Hematopoietic multipotent progenitor cell (in vitro differentiated cells): ENCODE data around the gene CMIP. TPM values are rescaled to one million over a fixed set of nuclear protein-coding genes. Genes with fewer than 3 reads are reported as not detected.
"Not testable (repeated sequence)": the region's sequence is repeated elsewhere in the genome, so short reads cannot be mapped to it uniquely, and the experiment has no call there.

Source experiments
- DNase-seq, 3 donors: peaks; one replicate each; pipeline ENCODE4 v3.0.0-alpha.2; 2011 to 2015; ENCODE audit warnings: low read depth in 2 of 3, low spot score in 2 of 3
- total RNA-seq: library from RNA; depleted of rRNA; stranded (reverse); fragments of >200 nt; gene quantifications from one replicate; pipeline ENCODE4 v1.2.3, GENCODE V29; 2012

CMIP gene
- total RNA-seq, 1 donor: 45.2 TPM

DNA sequence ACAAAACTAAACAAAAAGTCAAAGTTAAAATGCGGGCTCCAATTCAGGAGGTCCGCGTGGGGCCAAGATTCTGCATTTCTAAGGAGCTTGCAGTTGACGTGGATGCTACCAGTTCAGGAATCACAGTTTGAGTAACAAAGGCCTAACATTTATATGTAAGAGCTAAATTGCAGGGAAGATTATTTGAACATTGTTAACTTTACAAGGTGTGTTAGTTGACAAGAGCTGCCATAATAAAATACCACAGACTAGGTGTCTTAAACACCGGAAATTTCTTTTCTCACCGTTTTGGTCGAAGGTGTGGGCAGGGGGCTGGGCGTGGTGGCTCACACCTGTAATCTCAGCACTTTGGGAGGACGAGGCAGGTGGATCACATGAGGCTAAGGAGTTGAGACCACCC lies 24.8 kb upstream of the CMIP start:
- no peak for DNase-seq

DNA sequence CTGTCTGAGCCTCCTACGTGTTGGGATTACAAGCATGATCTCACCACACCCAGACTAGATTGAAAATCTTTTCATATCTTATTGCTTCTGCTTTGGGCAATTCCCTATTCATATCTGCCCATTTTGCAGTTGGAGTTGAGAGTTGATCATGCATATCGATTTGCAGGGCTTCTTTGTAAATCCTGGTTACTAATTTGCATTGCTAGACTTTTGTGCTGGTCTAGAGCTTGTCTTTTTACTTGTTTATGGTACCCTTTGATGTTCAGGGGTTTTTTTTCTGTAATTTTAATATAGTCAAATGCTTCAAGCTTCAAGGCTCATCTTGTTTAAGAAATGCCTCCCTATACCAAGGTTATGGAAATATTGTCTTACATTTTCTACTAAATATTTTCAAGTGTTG lies 23.5 kb upstream of the CMIP start:
- no peak for DNase-seq

DNA sequence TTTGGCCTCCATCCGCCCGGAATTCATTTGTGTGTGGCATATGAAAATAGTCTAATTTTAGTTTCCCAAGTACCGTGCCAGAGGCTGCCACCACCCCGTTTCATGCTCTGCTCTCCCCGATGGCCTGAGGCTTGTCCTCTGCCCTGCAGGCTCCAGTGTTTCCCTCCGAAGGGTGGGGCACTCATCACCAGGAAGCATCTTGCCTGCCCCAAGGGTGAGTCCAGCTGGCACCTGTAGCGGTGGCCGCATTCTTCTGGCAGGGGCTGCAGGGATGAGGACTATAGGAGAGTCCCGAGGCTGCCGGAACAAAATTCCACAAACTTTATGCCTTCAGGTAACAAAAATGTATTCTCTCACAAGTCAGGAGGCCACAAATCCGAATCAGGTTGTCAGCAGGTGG lies 23.1 kb upstream of the CMIP start:
- DNase-seq: no peak

DNA sequence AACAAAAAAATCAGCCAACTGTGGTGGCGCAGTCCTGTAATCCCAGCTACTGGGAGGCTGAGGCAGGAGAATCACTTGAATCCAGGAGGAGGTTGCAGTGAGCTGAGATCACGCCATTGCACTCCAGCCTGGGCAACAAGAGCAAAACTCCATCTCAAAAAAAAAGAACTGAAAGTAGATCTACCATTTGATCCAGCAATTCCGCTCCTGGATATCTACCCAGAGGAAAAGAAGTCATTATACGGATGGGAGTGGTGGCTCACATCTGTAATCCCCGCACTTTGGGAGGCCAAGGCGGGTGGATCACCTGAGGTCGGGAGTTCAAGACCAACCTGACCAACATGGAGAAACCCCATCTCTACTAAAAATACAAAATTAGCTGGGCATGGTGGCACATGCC lies 22.5 kb upstream of the CMIP start:
- not testable (repeated sequence) for DNase-seq

DNA sequence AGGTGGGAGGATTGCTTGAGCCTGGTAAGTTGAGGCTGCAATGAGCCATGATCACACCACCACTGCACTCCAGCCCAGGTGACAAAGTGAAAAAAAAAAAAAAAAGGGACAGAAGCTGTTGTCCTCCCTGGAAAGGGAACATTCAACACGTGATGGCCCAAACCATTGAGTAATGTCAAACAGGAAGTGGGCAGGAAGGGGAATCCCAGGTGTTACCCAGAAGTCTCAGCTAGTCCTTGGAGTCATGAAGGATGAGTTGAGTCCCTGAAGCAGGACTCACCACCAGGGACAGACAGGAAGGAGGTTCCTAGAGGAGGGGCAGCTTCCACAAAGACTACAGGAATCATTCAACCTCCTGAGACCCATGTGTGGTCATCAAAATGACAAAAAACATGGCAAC lies 19.8 kb upstream of the CMIP start:
- peak in 2 of 3 donors; percentile 36 to 46 for DNase-seq

DNA sequence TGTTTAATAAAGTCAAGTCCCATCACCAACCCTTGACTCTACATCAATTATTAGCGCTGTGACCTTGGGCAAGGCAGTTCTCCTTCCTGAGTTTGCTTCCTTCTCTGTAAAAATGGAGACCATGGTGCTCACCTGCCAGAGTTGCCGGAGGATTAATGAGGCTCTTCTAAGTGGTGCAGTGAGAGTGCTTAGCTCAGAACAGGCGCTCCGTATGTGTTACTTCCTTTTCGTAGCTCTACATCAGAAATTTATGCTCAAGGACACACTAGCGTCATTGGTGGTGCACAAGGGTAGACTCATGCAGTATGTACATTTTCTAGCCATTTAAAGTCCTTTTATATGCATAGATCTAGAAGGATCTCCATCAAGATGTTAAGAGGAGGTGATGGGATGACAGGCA lies 17.4 kb upstream of the CMIP start:
- no peak for DNase-seq

DNA sequence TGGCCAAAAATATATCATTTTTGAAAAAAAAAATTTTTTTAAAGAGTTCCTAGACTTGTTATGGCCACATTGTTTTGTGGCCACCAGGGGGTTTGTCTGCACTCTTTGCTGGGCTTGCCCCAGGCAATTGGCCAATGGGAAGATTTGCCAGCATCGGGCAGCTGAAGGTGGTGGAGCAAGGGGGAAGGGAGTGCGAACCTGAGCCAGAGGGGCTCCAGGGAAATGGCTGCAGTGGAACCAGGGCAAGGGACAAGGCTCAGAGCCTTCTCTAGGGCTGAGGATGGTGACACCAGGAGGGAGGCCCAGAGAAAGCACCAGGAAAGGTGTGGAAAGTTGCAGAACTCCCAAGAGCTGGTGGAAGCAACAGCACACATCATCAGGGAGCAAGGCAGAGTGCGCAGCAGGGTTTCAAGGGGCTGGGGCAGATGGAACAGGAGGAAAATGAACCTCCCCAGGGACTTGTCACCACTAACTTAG lies 15.5 kb upstream of the CMIP start:
- DNase-seq: peak in 2 of 3 donors; percentile 68 to 75

DNA sequence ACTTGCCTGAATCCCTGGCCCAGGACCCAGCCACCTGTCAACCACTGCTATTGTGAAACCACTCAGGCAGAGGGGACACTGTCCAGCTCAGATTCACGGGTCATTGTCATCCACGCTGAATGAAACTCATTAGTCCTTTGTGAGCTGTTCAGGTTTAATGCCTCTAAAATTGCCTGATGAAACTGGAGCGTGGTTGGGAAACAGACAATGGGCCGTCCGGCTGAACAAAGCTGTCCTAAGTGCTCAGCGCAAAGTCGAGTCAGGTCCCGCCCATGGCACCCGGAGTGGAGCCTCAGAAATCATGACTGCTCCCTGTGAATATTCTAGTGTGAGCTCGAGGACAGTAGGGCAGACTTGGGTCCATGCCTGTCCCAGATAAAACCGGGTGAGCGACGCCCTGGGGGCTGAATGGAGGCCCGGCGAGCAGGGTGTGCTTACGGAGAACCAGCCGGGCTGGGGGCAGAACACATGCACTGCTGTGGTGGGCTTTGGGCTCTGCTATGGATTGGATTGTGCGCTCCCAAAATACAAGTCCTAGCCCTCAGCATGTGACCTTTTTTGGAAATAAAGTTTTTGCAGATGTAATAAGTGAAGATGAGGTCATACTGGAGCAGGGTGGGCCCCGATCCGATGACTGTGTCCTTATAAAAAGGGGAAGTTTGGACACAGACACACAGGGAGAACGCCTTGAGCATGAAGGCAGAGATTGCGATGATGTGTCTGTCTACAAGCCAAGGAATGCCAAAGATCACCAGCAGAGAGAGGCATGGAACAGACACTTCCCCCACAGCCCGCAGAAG lies 12.9 kb upstream of the CMIP start:
- DNase-seq: peak in 2 of 3 donors; percentile 22 to 34

DNA sequence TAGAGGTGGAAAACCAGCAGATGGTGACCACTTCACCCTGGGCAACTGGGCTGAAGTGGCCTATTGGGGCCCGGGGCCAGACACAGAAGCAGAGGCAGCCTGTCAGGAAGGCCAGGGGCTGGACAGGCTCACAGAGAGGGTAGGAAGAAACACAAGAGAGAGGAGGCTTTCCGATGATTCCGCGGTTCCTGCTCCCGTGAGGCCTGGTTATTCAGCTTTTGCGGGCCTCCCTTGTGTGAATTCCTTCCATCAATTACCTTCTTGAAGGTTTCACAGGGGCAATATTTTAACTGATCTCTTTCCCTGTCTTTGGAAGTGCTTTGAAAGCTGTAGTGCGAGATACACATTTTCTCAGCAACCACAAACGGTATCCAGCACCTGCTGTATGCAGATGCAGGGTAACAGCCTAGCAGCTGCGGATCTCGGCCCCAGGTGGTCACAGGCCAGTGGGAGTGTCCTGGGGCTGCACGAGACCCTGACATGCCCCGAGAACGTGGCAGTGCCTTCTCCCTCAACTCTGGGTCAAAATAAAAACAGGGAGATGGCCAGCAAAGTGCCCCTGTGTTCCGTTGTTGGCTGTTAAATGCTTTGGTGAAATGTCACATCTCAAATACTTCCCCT lies 11.6 kb upstream of the CMIP start:
- peak in 1 of 3 donors; percentile 77 for DNase-seq

DNA sequence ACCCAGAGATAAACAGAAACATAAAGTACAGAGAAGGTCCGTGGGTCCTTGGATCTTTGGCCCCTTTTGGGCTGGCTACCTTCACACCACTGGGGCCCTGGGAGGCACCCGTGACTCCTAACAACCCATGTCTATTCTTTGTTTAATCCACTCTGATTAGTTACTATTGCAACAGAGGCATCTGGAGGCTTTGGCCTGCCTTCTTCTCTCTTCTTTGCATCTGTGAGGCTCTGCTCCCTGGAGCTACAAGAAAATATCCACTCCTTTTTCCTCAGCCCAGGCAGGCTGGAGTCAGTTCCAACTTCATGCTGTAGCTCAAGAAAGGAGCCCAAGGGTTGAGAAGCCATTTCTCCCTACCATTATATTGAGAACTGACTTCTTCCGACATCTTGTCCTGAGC lies 9.5 kb upstream of the CMIP start:
- no peak for DNase-seq

DNA sequence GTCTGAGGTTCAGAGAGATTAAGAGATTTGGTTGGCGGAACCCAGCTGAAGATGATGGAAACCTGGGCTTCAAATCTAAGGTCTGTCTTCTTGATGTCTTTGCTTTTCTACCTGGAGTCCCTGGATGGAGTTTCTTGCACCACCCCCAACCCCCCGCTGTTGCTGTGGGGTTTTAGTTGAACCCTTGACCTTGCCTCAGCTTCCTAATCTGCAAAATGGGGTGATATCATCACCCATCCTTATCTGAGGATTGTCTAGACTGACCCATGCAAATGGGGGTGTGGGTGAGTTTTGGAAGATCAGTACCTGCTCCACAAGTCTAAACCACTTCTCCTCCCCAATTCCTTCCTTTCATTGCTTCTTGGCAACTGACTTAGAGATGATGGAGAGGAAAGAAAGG lies 9.0 kb upstream of the CMIP start:
- no peak for DNase-seq

DNA sequence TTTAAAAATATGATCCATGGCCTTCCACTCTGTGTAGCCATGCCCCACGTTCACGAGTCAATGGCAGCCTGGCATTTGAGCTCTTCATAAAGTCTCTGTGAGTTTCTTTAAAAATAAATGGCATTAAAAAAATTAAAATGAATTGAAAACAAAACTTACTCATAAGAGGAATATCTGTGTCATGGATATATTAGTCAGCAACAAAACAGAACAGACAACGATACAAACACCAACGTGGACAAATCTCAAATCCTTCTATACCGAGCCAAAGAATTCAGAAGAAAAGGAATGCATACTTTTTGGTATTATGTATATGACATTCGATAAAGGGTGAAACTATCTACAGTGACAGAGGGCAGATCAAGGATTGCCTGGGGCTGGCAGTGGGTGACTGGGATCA lies 8.2 kb upstream of the CMIP start:
- no peak for DNase-seq

DNA sequence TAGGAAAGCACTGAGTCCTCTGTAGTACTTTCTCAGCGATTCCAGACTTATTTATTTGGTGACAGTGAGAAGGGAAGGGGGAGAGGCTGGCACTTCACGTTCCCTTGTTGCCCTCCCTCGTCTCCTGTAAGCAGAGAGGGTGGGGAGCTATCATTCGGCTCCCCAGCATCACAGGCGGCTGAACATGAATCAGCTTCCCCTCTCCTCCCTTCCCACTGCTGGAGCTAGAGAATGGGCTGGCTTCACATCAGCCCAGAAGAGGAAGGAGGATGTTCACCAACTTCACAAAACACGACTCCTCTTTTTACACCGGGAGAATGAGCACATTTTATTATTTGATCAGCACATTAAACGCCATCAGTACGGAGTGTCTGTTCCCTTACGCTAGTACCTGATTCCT lies 6.7 kb upstream of the CMIP start:
- DNase-seq: no peak

DNA sequence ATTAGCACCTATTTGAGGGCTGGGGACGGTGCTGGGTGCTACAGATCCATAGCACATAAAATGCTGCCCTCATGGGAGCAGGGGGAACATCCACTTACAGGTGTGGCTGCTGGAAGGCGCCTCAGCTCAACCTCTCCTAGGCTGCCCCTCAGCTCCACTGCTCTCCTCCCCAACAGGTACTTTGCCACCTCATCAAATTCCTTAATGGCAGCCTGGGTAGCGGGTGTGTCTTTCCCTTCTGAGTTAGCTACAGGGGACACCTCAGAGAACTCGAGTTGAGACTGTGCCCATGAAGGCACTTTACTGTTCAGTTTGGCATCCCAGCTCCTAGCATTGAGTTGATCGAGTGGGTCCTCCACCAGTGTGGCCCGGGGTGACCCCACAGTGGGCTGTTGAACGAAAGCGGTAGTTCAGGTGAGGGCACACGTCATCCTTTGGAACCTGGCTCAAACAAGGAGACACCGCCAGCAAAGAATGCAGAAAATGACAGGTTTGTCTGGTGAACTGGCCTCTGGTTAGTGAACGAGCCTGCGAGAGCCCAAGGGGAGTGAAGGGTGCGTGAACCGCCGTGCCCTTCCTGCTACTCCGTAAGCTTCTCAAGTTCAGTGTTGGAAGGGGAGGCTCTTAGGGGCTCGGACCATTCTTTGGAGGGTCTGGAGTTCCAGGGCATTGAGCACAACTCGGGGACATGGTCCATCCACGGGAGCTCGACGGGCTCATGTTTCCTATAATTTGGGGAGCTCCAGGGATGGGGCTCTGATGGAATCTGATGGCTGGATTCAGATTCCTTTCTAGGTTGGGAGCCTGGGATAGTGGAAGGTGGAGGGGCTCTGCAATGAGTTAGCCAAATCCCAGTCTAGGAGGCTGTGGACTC lies 3.5 kb upstream of the CMIP start:
- DNase-seq: no peak

DNA sequence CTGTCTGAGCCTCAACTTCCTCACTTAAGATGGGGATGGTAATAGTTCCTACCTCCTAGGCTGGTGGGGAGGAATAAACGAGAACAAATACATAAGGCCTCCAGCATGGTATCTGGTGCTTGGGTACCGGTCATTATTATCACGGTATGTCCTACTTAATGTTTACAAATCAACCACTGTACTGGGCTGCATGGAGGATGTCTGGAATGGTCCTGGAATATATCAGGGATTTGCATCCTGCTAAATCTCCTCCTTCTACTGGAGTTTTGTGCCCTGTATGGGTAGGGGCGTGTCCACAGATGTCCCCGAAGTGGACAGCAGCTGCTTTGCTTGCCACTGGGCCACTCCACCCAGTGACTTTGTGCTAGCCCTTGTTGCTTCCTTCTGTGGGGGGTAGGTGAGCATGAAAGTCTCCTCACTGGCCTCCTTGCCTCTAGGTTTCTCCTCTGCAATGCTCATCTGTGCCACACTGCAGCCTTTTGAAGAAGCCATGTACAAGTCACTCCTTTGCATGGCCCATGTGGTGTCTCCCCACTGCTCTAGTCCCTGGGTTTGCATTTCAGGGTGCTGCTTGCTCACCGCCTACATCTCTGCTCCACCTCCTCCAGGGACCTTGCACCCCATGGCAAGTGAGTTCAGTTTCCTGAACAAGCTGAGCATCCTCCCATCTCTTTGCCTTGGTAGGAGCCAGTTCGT lies 2.2 kb upstream of the CMIP start:
- DNase-seq: no peak

DNA sequence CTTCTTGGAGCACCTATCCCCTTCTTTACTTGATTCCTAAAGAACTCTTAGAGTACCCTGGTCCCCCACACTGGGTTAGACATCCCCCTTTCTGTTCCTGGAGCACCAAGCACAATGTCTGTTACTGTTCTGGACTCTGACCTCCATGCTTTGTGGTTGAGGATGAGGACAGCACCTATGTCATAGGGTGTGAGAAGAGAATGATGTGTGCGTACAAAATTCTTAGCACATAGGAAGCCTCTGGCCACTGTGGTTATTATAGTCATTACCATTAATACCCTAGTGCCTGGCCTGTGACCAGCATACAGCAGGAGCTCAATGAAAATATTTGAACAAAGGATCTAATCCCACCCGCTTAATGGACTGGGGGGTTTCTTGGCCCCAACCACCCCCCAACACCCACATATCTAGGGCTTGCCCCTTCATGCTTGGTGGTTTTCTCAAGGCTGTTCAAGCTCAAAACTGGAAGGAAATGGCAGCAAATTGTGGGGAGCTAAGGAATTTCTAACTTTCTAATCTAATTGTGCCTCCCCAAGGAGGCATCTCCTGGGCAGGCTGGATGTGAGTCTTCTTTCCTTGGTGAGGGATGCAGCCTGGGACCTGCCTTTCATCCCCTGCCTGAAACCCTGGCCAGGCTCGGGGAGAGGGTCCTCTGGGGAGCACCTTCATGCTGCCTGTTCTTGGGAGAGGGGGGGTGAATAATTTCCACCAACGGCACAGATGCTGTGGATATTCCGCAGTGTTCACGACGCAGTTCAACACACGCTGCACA lies 1.5 kb upstream of the CMIP start:
- no peak for DNase-seq

DNA sequence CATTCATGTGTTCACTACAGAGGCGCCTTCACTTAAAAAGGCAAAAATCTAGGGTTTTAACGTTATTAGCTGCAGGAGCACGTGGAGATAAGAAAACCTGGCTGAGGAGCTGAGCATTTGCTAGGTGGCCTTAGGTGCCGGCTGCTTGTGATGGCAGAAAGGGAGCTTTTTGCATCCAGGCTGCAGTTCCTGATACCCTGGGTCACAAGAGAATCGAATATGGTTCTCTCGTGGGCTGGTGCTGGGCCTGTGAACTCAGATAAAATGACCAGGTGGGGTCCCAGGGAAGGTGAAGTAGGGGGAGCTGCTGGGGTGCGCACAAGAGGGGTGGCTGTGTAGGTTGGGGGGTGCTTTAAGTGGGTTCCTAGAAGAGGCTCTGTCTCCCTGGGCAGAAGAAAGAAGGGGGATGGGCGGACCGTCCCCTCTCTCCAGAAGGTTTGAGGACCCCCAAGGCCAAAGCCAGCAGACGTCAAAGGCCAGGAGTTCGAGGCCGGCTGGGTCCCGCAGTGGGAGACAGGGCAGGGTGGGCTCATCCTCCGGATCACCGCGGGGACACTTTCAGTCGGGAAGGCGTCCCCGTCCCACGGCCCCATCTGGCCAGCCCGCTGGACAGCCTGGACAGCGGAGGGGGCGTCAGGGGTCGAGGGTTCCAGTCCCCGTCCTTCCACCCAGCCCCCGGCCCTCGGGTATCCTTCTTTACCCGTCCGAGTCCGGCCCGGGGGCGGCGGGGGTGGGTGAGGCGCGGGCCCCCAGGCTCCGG lies 740 bp upstream of the CMIP start:
- peak in 1 of 3 donors; percentile 18 for DNase-seq

DNA sequence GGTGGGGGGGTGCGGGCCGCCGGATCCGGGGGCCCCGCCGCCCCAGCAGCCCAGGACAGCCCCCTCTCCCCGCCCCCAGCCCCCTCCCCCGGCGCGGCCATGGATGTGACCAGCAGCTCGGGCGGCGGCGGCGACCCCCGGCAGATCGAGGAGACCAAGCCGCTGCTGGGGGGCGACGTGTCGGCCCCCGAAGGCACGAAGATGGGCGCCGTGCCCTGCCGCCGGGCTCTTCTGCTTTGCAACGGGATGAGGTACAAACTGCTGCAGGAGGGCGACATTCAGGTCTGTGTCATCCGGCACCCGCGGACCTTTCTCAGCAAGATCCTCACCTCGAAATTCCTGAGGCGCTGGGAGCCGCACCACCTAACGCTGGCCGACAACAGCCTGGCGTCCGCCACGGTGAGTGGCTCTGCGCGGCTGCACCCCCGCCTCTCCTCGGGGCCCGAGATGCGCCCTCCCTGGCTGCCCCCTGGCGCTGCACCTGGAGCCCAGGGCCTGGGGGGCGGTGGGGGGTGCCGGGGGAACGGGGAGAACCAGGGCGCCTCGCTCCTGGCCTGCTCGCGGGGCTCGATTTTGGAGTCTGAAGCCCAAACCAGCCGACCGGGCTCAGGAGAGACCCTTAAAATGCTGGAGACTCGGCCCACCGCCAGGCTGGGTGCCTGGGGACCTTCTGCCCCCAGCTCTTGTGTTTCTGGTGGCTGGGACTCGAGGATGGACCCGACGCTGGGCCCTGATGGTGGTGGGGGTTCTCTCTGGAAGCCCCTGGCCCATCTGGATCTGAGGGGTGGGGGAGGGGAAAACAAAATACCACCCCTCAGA lies 744 bp downstream of the CMIP start:
- peak in 2 of 3 donors; percentile 20 to 61 for DNase-seq
